Ovary (tissue), 9 donors: ENCODE measurements around the gene CBX1. TPM values are rescaled to one million over a fixed set of nuclear protein-coding genes. Genes with fewer than 3 reads are reported as not detected.

Experiments used
- DNase-seq, 5 donors: peaks; one replicate each; pipeline ENCODE4 v3.0.0-alpha.2; 2019 to 2020
- H3K27ac ChIP-seq, 2 donors: fragments of 200-600 bp; one replicate each; pipeline versions ENCODE4 v1.5.1 to v1.8.0; 2019 to 2022
- H3K27me3 ChIP-seq: fragments of 200-600 bp; one replicate; pipeline ENCODE4 v1.8.0; 2022
- H3K36me3 ChIP-seq: fragments of 200-600 bp; sonication (generic); one replicate; pipeline ENCODE4 v1.5.1; 2019
- H3K4me1 ChIP-seq: one replicate; pipeline ENCODE4 v1.8.1; 2013; ENCODE audit warnings: mild to moderate bottlenecking, moderate library complexity; ENCODE audit not compliant: insufficient read depth
- H3K4me3 ChIP-seq: fragments of 200-600 bp; sonication (generic); one replicate; pipeline ENCODE4 v1.5.1; 2017
- H3K9me3 ChIP-seq, 2 donors: fragments of 200-600 bp in 1 of 2; sonication (generic) in 1 of 2; one replicate each; pipeline versions ENCODE4 v1.5.1 to v1.8.1; 2013 to 2019; ENCODE audit warnings: mild to moderate bottlenecking in 1 of 2, moderate library complexity in 1 of 2
- CTCF ChIP-seq, 3 donors: fragments of 450-650 bp in 2 of 3; fragments of 200-600 bp in 1 of 3; IDR thresholded peaks; one replicate each; pipeline versions ENCODE4 v1.5.1 to v1.8.0; 2016 to 2022; ENCODE audit warnings: antibody characterized with exemption in 3 of 3, mild to moderate bottlenecking in 1 of 3
- EP300 ChIP-seq: sonication (generic); formaldehyde crosslinking; IDR thresholded peaks from one replicate; pipeline ENCODE4 v1.6.1; 2017; ENCODE audit warnings: antibody characterized with exemption
- POLR2A ChIP-seq: fragments of 450-650 bp; IDR thresholded peaks from one replicate; pipeline ENCODE4 v1.6.1; 2017; ENCODE audit warnings: antibody characterized with exemption, mild to moderate bottlenecking, moderate library complexity
- WGBS, 3 donors: extraction: QIAGEN DNeasy Blood & Tissue Kit in 1 of 3; methylation state at CpG; one replicate each; pipeline versions ENCODE4 v1.1.5 to v1.1.7; 2013 to 2017; 5-methylcytosine and 5-hydroxymethylcytosine counted together
- intact Hi-C, 4 donors: fragments of 100-400 bp; cut with DNase I; formaldehyde crosslinking; loops; one replicate each; pipeline versions ENCODE4 v1.11.0 to v1.15.1; 2022 to 2023
- polyA plus RNA-seq, 2 donors: library from polyadenylated mRNA; stranded (reverse); fragments of 200-250 nt in 1 of 2; fragments of 350-450 nt in 1 of 2; fragmentation: Illumina TruSeq in 1 of 2; extraction: RNeasy Lipid Tissue Mini Kit (QIAGEN cat#74804) in 1 of 2; gene quantifications; one replicate each; pipeline ENCODE4 v1.2.3, GENCODE V29; 2013 to 2014
- total RNA-seq, 7 donors: library from RNA; depleted of rRNA in 2 of 7; stranded (reverse); fragments of >200 nt in 2 of 7; fragmentation: NEBNext Ultra II Directional in 3 of 7; extraction: Animal tissue kit (Norgen Biotek cat#: 25700) in 3 of 7; gene quantifications; one replicate each; pipeline versions ENCODE4 v1.1.0 to v1.2.4, GENCODE V29; 2016 to 2023
- donor health status: DM: no; HTN: no; CAD: no; lungs with moderate emphysema.
- donor health status: DM: no; HTN: no; CAD: no.
- donor health status: Bipolar disorder and iron deficiency.
- donor health status: DM: yes; HTN: yes; CAD: no.
- donor health status: DM: no; HTN: no; CAD: no.
- donor health status: DM: yes; HTN: yes; CAD: no.

The CBX1 gene
- total and polyA plus RNA-seq, 9 donors = 35.4 to 106 (median 70.0) TPM

- DNase-seq = peak; percentile 77 to 90 (median 85)
- intact Hi-C loops = no loop called here
- H3K36me3 ChIP-seq = no peaks in the 10 kb centered on the region
- H3K9me3 ChIP-seq = no peaks in the 10 kb centered on the region
- no peaks in the 10 kb centered on the region for H3K27me3 ChIP-seq
- H3K27ac ChIP-seq = peak overlapping the region; percentile 30 to 96
- peaks cover 31% of the 10 kb centered on the region for H3K4me1 ChIP-seq
- H3K4me3 ChIP-seq = peak overlapping the region; percentile 27
- WGBS, 3 donors = 9 to 15% (median 9%) methylated on average over 30 to 34 of the region's 34 CpGs
- TF ChIP-seq CTCF (IDR thresholded peaks at IDR 0.05) (no peak), EP300 (no peak), POLR2A (no peak)
Measured at GRCh38 chr17:48054238-48055185, 46.8 kb downstream of the CBX1 start.

- Histone ChIP-seq H3K4me1 (peaks cover 31% of the 10 kb centered on the region), H3K27me3 (no peaks in the 10 kb centered on the region), H3K9me3 (no peaks in the 10 kb centered on the region), H3K36me3 (no peaks in the 10 kb centered on the region), H3K27ac (peak overlapping the region in 1 of 2 donors; percentile 96), H3K4me3 (peak overlapping the region; percentile 27)
- 0 to 7% (median 5%) methylated on average over 6 of the region's 6 CpGs for WGBS, 3 donors
- no peak for TF ChIP-seq CTCF (IDR thresholded peaks at IDR 0.05)
- TF ChIP-seq EP300 = no peak
- no peak for TF ChIP-seq POLR2A
- peak in 1 of 5 donors; percentile 67 for DNase-seq
- intact Hi-C loops = no loop called here
Measured at GRCh38 chr17:48053758-48054237, 47.5 kb downstream of the CBX1 start.

GRCh38 chr17:48052956-48053757 is 48.1 kb downstream of the CBX1 start:
- H3K4me3 ChIP-seq = peak overlapping the region; percentile 27
- no peak for TF ChIP-seq EP300
- H3K27ac ChIP-seq = peak overlapping the region in 1 of 2 donors; percentile 96
- H3K9me3 ChIP-seq = no peaks in the 10 kb centered on the region
- H3K4me1 ChIP-seq = peaks cover 31% of the 10 kb centered on the region
- intact Hi-C loops = no loop called here
- H3K36me3 ChIP-seq = no peaks in the 10 kb centered on the region
- DNase-seq = peak; percentile 71 to 89 (median 81)
- 7 to 13% (median 8%) methylated on average over 5 of the region's 5 CpGs for WGBS, 3 donors
- H3K27me3 ChIP-seq = no peaks in the 10 kb centered on the region

- WGBS, 3 donors = 10 to 14% (median 12%) methylated on average over 5 of the region's 5 CpGs
- Histone ChIP-seq H3K36me3 (no peaks in the 10 kb centered on the region), H3K4me1 (peaks cover 34% of the 10 kb centered on the region), H3K4me3 (peak overlapping the region; percentile 27), H3K27me3 (no peaks in the 10 kb centered on the region), H3K27ac (peak overlapping the region; percentile 77 to 96), H3K9me3 (no peaks in the 10 kb centered on the region)
- intact Hi-C loops = no loop called here
- TF ChIP-seq POLR2A = peak; percentile 21
- TF ChIP-seq CTCF (IDR thresholded peaks at IDR 0.05) = no peak
- no peak for TF ChIP-seq EP300
- DNase-seq = peak; percentile 66 to 85 (median 76)
Measured at GRCh38 chr17:48051706-48052486, 49.4 kb downstream of the CBX1 start.
